Esophagus mucosa (tissue), 1 donor: ENCODE measurements around the gene ZNF354C. TPM values are rescaled to one million over a fixed set of nuclear protein-coding genes. Genes with fewer than 3 reads are reported as not detected.

Experiments used
- ATAC-seq: fragments of 200-7000 bp; cut with Tn5 transposase; one replicate; pipeline ENCODE4 v1.9.1; 2020
- total RNA-seq: library from RNA; stranded (reverse); gene quantifications from one replicate; pipeline ENCODE4 v1.2.4, GENCODE V29; 2023
- donor health status: DM: yes; HTN: yes; CAD: no.

Gene ZNF354C
- total RNA-seq, 1 donor from 2014 or later: 1.2 TPM

- no peak for ATAC-seq
These were observed 53.9 kb downstream of the ZNF354C start for GRCh38 chr5:179113945-179114641.

- ATAC-seq: no peak
These were observed 54.6 kb downstream of the ZNF354C start for GRCh38 chr5:179114756-179115155.

GRCh38 chr5:179115307-179115706 lies 55.1 kb downstream of the ZNF354C start:
- ATAC-seq: no peak

- no peak for ATAC-seq
These were observed 55.8 kb downstream of the ZNF354C start for GRCh38 chr5:179115845-179116524.

GRCh38 chr5:179118338-179118737 lies 58.2 kb downstream of the ZNF354C start:
- ATAC-seq: no peak

- ATAC-seq: no peak
These were observed 58.7 kb downstream of the ZNF354C start for GRCh38 chr5:179118756-179119414.

- no peak for ATAC-seq
These were observed 59.4 kb downstream of the ZNF354C start for GRCh38 chr5:179119415-179120170.

GRCh38 chr5:179120421-179120861 lies 60.3 kb downstream of the ZNF354C start:
- ATAC-seq: no peak

GRCh38 chr5:179120951-179121666 lies 60.9 kb downstream of the ZNF354C start:
- no peak for ATAC-seq

GRCh38 chr5:179121667-179122111 lies 61.5 kb downstream of the ZNF354C start:
- ATAC-seq: no peak

GRCh38 chr5:179122411-179123108 lies 62.4 kb downstream of the ZNF354C start:
- no peak for ATAC-seq

- ATAC-seq: no peak
These were observed 62.9 kb downstream of the ZNF354C start for GRCh38 chr5:179123109-179123426.

GRCh38 chr5:179123491-179124272 lies 63.5 kb downstream of the ZNF354C start:
- ATAC-seq: peak; percentile 36

GRCh38 chr5:179124273-179124852 lies 64.2 kb downstream of the ZNF354C start:
- ATAC-seq: no peak

- no peak for ATAC-seq
These were observed 64.9 kb downstream of the ZNF354C start for GRCh38 chr5:179124853-179125788.

- no peak for ATAC-seq
These were observed 65.8 kb downstream of the ZNF354C start for GRCh38 chr5:179125789-179126505.

GRCh38 chr5:179126506-179126991 lies 66.4 kb downstream of the ZNF354C start:
- ATAC-seq: no peak
